Testis (tissue), 2 donors: ENCODE data around the gene DCLK1.

ENCODE experiments used
- CTCF ChIP-seq, 3 experiments: fragments of 450-650 bp in 2 of 3; fragments of 200-600 bp in 1 of 3; sonication (generic) in 1 of 3; IDR thresholded peaks; one replicate each; pipeline ENCODE4 v1.5.1; 2016 to 2019; ENCODE audit warnings: antibody characterized with exemption in 3 of 3, mild to moderate bottlenecking in 2 of 3, moderate library complexity in 1 of 3
- POLR2A ChIP-seq: fragments of 450-650 bp; IDR thresholded peaks from one replicate; pipeline ENCODE4 v1.6.1; 2017; ENCODE audit warnings: antibody characterized with exemption, mild to moderate bottlenecking, moderate library complexity

GRCh38 chr13:36125841-36126240, 5.3 kb downstream of the DCLK1 start:
- no peak for TF ChIP-seq CTCF (IDR thresholded peaks at IDR 0.05)
- TF ChIP-seq POLR2A, result no peak
